Posterior vena cava (tissue), 2 donors: ENCODE data around the gene RNF145. TPM values are rescaled to one million over a fixed set of nuclear protein-coding genes. Genes with fewer than 3 reads are reported as not detected.
"Not testable (repeated sequence)": the region's sequence is repeated elsewhere in the genome, so short reads cannot be mapped to it uniquely, and the experiment has no call there.

Source experiments
- DNase-seq: peaks from one replicate; pipeline ENCODE4 v3.0.0-alpha.2; 2020; ENCODE audit warnings: low spot score
- intact Hi-C, 2 donors: fragments of 100-400 bp; cut with DNase I; formaldehyde crosslinking; loops; one replicate each; pipeline versions ENCODE4 v1.14.1 to v1.14.2; 2022 to 2023
- long read RNA-seq, 2 donors: library from polyadenylated mRNA; unstranded; transcript quantifications; one replicate each; pipeline ENCODE4 v2.0.0, GENCODE V29; 2020 to 2021
- total RNA-seq, 2 donors: library from RNA; stranded (reverse); fragmentation: NEBNext Ultra II Directional; extraction: Animal tissue kit (Norgen Biotek cat#: 25700); gene quantifications; one replicate each; pipeline ENCODE4 v1.2.1, GENCODE V29; 2021
- donor health status: DM: yes; HTN: yes; CAD: no.
- donor health status: DM: yes; HTN: yes; CAD: no.

The RNF145 gene, protein sequence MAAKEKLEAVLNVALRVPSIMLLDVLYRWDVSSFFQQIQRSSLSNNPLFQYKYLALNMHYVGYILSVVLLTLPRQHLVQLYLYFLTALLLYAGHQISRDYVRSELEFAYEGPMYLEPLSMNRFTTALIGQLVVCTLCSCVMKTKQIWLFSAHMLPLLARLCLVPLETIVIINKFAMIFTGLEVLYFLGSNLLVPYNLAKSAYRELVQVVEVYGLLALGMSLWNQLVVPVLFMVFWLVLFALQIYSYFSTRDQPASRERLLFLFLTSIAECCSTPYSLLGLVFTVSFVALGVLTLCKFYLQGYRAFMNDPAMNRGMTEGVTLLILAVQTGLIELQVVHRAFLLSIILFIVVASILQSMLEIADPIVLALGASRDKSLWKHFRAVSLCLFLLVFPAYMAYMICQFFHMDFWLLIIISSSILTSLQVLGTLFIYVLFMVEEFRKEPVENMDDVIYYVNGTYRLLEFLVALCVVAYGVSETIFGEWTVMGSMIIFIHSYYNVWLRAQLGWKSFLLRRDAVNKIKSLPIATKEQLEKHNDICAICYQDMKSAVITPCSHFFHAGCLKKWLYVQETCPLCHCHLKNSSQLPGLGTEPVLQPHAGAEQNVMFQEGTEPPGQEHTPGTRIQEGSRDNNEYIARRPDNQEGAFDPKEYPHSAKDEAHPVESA
- 10 to 100 TPM; 49.2 to 52.1 TPM for total RNA-seq
- long read RNA-seq, donor 1, partial matches to known transcripts: 4 of 5 reads
- long read RNA-seq, donor 1, other reads (novel, unspliced or antisense): 1 of 5 reads
- long read RNA-seq, donor 2, partial matches to known transcripts: 5 of 6 reads
- long read RNA-seq, donor 2, other reads (novel, unspliced or antisense): 1 of 6 reads

DNA sequence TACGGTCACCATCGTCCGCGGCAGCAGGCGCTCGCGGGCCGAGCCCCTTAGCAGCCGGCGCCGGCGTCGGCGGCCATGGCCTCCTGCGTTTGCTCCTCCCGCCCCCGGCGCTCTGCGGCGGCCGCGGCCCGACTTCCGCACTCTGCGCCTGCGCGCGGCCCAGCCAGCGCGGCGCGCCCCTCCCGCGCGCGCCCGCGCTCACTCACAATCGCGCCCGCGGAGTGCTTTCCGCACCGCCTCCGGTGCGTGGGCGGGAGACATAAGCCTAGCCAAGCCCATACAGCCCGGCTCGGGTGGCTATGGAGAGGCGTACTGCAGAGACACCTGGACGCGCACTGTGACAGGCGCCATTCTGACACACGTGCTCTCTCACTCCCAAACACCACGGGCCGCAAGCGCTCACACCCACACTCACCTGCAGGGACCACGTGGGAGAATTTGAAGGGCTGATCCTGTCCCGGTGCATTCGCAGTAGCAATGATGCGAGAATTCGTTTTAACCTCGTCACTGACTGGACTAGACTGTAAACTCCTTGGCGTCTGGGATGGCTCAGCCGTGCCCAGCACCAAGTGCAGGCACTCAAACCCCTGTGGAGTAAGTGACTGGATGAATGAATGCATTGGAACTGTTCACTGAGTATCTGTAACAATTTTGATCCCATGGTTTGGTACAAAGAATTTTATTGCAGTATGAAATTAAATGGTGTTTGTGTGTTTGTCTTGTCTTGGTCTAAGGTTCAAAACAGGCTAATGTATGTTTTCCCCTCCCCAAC is at the start of gene RNF145:
Gene RNF145 (minus strand): TSS at position 116 of the 772 bp plus-strand sequence. CDS start 5,936 bp downstream, outside the sequence.
- DNase-seq: peak; percentile 95
- intact Hi-C loops: loop anchor here in 1 of 2 donors (10.0 kb wide), 1 partner anchor 55 kb away; no protein-coding TSS in a partner anchor

DNA sequence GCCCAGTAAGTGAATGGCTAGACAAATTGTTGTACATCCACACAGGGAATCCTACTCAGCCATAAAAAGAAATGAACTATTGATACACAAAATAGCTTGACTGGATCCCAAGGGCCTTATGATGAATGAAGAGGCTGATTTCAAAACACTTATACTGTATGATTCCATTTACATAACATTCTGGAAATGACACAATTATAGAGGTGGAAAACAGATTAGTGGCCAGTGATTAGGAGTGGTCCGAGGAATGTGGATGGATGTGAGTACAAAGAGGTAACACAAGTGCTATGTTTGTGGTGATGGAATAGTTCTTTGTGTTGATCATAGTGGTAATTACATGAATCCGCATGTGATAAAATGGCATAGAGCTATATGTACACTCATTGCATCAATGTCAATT is 49.0 kb upstream of the RNF145 start:
- no peak for DNase-seq
- intact Hi-C loops: no loop called here

DNA sequence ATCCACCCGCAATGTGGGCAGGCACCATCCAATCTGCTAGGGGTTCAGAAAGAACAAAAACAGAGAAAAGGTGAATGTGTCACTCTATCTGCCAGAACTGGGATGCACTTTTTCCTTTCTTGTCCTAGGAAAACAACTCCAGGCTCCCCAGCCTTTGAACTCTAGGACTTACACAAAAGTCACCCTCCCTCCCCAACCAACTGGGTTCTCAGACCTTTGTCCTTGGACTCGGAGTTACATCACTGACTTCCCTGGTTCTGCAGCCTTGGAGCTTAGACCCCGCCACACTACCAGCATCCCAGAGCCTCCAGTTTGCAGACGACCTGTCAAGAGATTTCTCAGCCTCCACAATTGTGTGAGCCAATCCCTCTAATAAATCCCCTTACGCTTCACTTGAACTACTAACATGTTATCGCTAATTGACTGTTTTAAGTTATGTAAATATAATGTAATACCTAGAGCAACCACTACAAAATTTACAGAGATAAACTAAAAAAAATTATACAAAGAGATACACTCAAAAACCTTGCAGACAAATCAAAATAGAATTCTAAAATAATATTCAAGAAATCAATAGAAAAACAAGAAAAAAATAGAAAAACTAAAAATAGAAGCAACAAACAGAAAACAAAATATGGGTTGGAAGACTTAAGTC is 48.4 kb upstream of the RNF145 start:
- intact Hi-C loops: no loop called here
- no peak for DNase-seq

DNA sequence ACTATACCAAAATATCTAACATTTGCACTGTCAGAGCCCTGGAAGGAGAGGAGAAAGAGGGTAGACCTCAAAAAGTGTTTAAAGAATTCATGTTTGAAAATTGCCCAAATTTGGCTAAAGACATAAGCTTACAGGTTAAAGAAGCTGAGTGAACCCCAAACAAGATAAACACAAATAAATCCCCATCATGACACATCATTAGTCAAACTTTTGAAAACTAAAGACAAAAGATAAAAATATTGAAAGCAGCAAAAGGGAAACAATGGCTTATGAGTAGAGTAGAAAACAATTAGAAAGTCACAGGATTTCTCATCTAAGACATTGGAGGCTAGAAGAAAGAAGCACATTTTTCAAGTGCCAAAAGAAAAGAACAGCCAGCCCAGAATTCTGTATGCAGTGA is 47.7 kb upstream of the RNF145 start:
- intact Hi-C loops: no loop called here
- no peak for DNase-seq

DNA sequence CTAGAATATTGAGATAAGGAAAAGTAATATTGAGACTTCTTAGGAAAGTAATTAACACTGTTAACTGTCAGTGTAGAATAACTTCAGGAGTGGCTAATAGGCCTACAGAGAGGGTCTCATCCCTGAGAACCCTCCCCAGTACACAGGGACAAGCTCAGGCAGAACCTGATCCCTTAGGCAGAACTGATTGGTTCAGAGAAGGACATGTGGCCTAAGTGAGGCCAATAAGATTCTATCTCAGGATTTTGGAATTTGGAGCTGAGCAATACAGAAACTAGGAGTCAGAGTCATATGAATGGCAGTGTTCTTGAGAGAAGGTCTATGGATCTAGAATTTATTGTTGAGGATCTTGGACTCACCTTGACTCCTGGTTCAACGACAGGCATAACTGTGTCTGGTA is 42.8 kb upstream of the RNF145 start:
- intact Hi-C loops: no loop called here
- no peak for DNase-seq

DNA sequence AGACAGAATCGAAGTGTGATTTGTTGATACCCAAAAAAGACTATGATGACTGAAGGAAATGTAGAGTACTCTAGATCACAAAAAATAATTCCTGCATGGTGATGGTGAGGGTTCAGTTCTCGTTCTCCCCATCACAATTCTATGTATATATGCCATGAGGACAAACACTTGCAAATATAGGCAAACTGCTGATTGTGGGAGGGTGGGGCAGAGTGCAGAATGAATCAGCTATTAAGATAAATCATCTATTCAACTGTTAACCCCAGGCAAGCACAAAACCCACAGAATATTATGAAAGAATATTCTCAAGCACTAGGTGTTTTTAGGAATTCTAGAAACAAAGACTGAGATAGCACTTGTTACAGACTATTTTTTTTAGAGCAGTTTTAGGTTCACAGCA is 39.8 kb upstream of the RNF145 start:
- intact Hi-C loops: no loop called here

DNA sequence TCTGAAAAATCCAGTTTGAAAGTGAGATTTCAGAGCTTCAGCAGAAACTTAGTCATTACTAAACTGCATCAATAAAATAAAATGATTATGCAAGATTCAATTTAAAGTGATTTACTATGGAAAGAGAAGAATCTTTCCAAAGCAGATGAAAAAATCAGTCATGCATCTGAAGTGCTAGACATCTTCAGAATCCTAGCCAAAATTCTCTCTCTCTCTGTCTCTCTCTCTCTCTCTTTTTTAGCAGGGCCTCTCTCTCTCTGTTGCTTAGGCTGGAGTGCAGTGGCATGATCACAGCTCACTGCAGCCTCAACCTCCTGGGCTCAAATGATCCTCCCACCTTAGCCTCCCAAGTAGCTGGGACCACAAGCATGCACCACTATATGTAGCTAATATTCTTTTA is 35.5 kb upstream of the RNF145 start:
- intact Hi-C loops: no loop called here
- no peak for DNase-seq

More for the DNA sequence above, 39.8 kb upstream of the RNF145 start:
- no peak for DNase-seq

DNA sequence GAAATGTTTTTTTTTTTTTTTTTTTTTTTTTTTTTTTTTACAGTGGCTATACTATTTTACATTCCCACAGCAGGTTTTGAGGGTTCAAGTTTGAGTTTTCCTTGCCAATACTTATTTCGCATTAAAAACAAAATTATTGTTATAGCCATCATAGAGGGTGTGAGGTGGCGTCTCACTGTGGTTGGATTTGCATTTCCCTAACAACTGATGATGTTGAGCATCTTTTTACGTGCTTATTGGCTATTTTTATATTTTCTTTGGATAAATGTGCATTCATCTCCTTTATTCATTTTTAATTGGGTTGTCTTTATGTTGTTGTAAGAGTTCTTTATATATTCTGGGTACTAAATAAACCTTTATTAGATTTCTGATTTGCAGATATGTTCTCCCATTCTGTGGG is 34.8 kb upstream of the RNF145 start:
- DNase-seq: no peak
- intact Hi-C loops: no loop called here

DNA sequence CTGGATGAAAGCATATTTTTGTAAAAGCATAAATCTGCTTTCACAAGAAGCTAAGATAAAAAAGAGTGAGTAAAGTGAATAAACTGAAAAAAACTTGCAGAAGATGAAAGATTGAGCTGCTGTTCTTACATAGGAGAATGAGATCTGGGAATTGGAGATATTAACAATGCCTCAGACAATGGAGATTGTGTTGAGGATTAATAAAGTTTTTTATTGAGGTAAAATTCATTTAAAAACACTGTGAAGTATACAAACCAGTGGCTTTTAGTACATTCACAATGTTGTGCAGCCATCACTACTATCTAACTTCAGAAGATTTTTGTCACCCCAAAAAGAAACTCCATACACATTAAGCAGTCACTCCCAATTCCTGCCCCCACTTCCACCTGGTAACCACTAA is 34.0 kb upstream of the RNF145 start:
- intact Hi-C loops: no loop called here
- no peak for DNase-seq

DNA sequence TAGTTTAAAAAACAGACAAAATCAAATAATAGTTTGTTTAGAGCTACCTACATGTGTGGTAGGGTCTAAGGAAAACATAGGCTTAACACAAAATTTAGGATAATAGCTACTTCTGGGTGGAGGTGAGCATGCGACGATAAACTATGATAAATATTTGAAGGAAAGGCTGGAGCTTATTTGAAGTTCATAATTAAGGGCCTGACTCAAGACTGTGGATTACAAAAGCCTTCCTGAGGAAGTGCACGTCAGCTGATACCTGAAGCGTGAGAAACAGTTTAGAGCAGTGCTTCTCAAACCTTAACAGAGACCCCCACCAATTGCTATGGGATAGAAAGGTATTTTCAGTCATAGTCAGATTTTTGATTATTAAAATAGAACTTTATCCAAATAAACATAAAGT is 33.3 kb upstream of the RNF145 start:
- no peak for DNase-seq
- intact Hi-C loops: no loop called here

DNA sequence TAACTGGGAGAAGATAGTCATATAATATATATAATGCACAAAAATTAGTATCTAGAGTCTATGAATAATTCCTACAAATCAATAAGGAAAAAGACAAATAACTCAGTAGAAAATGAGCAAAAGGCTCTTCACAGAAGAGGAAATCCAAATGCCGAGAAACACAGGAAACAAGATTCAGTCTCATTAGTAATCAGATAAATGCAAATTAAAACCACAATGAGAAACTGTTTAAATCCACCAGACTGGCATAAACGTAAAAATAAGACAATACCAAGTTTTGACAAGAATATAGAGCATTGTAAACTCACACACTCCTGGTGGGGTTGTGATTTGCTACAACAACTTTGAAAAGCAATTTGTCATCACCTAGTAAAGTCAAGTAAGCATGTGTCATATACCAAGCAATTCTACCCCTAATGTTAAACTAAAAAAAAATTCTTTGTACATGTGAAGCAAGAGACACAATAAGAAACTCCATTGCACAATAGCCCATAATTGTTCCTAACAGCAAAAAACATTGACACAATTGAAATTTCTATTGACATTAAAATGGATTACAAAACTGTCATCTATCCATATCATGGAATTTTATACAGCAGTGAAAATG is 32.7 kb upstream of the RNF145 start:
- no peak for DNase-seq

DNA sequence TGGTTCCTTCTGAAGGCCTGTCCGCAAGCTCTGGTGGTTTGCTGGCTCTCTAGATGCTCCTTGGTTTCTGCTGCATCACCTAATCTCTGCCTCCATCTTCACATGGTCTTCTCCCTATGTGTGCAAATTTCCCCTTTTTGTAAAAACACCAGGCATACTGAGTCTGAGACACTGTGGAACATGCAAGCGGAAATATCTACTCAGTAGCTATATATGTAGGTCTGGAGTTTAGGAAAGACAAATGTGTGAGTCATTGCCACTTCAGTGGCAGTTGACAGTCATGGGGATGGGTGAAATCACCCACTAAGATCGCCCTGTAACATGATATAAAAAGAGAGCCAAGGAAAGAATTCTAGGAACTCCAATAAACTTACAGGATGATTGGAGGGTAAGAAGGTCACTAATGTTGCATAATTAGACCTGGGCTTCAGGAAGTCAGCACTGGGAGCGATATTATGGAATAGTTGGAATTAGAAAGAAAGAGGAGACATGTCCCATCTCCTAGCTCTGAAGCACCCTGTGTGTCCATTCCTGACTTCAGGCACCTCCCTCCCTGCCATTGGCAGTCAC is 31.0 kb upstream of the RNF145 start:
- no peak for DNase-seq
- intact Hi-C loops: no loop called here

More for the DNA sequence above, 32.7 kb upstream of the RNF145 start:
- intact Hi-C loops: no loop called here

DNA sequence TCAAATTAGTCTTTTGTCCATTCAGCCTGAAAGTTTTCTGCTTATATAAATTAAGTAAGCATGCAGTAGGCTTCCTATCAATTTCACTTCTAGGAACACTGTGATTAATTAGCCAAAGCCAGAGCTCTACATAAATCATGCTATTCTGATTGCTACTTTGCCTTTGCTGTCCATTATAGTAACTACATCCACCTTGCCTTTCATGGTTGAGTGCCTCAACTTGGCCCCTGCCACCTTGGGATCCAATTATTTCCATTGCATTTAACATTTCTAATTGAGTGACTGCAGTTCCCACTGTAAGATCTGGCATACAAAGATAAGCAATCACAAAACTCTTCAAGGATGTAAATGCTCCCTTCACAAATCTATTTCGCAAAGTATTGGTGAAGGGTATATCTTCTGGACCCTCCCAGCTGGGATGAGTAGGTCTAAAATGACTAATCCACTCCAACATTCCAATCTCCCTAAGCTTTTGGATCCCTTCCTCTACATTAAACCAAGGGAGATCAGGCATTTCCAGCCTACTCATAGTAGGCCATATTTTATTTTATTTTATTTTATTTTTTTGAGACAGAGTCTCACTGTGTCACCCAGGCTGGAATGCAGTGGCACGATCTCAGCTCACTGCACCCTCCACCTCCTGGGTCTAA is 26.6 kb upstream of the RNF145 start:
- DNase-seq, intact Hi-C loops: not testable (repeated sequence)

DNA sequence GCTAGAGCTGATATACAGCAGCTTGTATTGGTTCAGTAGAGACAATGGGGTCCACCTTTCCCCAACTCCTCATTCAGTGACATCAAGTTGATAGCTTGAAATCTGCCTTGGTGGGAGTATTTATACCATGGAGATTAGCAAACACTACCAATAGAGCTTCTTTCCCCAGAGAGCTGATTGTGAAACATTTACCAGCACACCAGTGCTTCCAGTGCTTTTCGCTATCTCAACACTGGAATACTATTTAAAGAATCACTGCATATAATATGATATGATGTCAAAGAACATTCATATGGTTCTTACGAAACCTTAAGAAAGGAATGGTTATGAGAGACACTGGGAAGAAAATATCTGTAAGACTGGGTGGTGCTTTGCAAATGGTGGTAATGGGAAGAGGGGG is 21.8 kb upstream of the RNF145 start:
- intact Hi-C loops: no loop called here
- DNase-seq: no peak

DNA sequence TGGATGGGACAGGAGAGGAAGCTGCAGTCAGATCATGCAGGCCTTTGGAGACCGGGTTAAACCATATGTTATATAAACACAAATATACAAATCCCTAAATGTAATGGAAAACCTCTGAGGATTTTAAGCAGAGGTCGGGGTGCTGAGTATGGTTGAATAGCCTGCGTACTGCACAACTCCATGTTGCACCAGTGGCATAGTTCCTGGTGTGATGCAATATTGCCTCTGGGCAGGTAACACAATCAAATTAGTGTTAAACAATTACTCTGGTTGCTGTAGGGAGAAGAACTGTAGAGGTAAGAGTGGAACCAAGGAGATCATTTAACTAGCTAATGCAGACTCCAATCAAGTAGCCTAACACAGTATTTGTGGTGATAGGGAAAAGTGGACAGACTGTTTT is 21.3 kb upstream of the RNF145 start:
- no peak for DNase-seq
- intact Hi-C loops: no loop called here

DNA sequence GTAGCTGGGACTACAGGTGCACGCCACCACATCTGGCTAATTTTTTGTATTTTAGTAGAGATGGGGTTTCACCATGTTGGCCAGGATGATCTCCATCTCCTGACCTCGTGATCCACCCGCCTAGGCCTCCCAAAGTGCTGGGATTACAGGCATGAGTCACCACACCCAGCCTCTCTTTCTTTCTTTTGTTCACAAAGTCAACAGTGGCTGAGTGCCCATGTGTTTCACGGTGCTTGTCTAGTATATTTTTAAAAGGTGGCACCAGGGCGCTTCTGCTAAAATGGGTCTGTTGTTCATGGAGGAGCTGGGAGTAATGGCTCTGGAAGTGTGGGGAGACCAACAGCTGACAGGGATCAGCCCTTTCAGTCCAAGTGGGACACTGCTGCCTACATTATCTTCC is 18.7 kb upstream of the RNF145 start:
- intact Hi-C loops, DNase-seq: not testable (repeated sequence)

DNA sequence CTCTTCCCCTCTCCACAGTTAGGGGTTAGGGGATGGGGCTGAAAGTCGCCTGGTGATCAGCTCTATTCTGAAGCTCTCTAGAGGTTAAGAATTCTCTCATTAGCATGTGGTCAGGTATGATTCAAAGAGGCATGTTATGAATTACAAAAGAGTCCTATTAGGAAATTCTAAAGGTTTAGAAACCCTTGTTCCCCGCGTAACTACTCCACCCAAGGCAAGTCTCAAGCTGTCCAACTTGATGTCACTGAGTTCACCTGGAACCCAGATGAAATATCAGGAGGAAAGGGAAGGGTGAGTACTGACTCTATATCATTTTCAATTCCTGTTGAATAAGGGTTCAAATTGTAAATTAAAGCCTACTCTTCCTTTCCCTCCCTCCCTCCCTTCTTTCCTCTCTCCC is 18.1 kb upstream of the RNF145 start:
- intact Hi-C loops: no loop called here
- DNase-seq: no peak

DNA sequence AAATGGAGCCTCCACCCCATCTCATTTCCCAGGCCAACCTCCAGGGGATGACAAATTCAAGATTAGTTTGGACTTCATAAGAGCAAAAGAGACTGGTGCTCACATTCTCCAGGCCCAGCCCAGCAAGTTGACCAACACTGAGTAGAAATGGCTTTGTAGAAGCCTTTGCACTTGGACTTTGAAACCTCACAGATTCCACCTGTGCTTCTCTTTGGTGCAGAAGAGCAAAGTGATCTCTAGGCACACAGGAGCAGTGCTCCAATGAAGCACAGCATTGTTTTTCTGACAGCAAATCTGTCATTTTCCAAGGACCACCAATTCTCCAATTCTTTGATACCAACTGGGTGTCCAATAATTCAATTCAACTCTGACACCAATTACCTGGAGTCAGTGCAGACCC is 17.1 kb upstream of the RNF145 start:
- intact Hi-C loops: no loop called here
- no peak for DNase-seq
